ENCODE measurements around the gene SNN. TPM values are rescaled to one million over a fixed set of nuclear protein-coding genes. Genes with fewer than 3 reads are reported as not detected.

The SNN gene
- total and polyA plus RNA-seq, 2 experiments from 2014 or later: 16.7 to 18.8 TPM

- no peak for DNase-seq (ENCODE audit: low spot score)
- Histone ChIP-seq H3K4me3 (no peak overlapping the region), H3K36me3 (replicated peaks; ENCODE audit: insufficient read depth, low read depth) (no peaks in the 10 kb centered on the region), H4K20me1 (ENCODE audit: insufficient read depth, poor library complexity, severe bottlenecking) (no peaks in the 10 kb centered on the region), H2AFZ (no peak overlapping the region), H3K79me2 (no peaks in the 10 kb centered on the region), H3K9me3 (ENCODE audit: low read depth) (no peaks in the 10 kb centered on the region), H3K27ac (no peak overlapping the region), H3K4me2 (no peak overlapping the region), H3K9me2 (replicated peaks; ENCODE audit: insufficient read depth) (no peaks in the 10 kb centered on the region), H3K4me1 (ENCODE audit: insufficient read depth) (peaks cover 17% of the 10 kb centered on the region), H3K27me3 (no peaks in the 10 kb centered on the region)
- WGBS (ENCODE audit: low lambda C conversion rate, missing lambda C conversion rate): 87% methylated on average over 4 of the region's 4 CpGs
- TF ChIP-seq CTCF (IDR thresholded peaks at IDR 0.05; ENCODE audit: poor library complexity): no peak
- TF ChIP-seq EZH2phosphoT487 (IDR thresholded peaks at IDR 0.05; ENCODE audit: low read depth, severe bottlenecking, unreplicated experiment): no peak
- no peak for TF ChIP-seq EZH2 (IDR thresholded peaks at IDR 0.05; ENCODE audit: borderline replicate concordance)
These were observed 30.1 kb upstream of the SNN start for GRCh38 chr16:11638140-11638539.

GRCh38 chr16:11639008-11639562, 29.2 kb upstream of the SNN start:
- H3K79me2 ChIP-seq: no peaks in the 10 kb centered on the region
- H3K27ac ChIP-seq: no peak overlapping the region
- no peaks in the 10 kb centered on the region for H3K9me2 ChIP-seq (replicated peaks; ENCODE audit: insufficient read depth)
- H3K4me1 ChIP-seq (ENCODE audit: insufficient read depth): peaks cover 14% of the 10 kb centered on the region
- 37% methylated on average over 4 of the region's 4 CpGs for WGBS (ENCODE audit: low lambda C conversion rate, missing lambda C conversion rate)
- H3K4me3 ChIP-seq: no peak overlapping the region
- H2AFZ ChIP-seq: no peak overlapping the region
- H3K9me3 ChIP-seq (ENCODE audit: low read depth): no peaks in the 10 kb centered on the region
- H3K27me3 ChIP-seq: no peaks in the 10 kb centered on the region
- H4K20me1 ChIP-seq (ENCODE audit: insufficient read depth, poor library complexity, severe bottlenecking): no peaks in the 10 kb centered on the region
- no peak overlapping the region for H3K4me2 ChIP-seq
- H3K36me3 ChIP-seq (replicated peaks; ENCODE audit: insufficient read depth, low read depth): no peaks in the 10 kb centered on the region
- TF ChIP-seq EZH2phosphoT487 (IDR thresholded peaks at IDR 0.05; ENCODE audit: low read depth, severe bottlenecking, unreplicated experiment) (no peak), EZH2 (IDR thresholded peaks at IDR 0.05; ENCODE audit: borderline replicate concordance) (no peak), CTCF (IDR thresholded peaks at IDR 0.05; ENCODE audit: poor library complexity) (no peak)
- DNase-seq (ENCODE audit: low spot score): no peak

GRCh38 chr16:11639925-11640899, 28.0 kb upstream of the SNN start:
- peak; percentile 77 for DNase-seq (ENCODE audit: low spot score)
- Histone ChIP-seq H3K4me2 (peak overlapping the region; percentile 0), H3K27me3 (no peaks in the 10 kb centered on the region), H3K9me3 (ENCODE audit: low read depth) (no peaks in the 10 kb centered on the region), H2AFZ (no peak overlapping the region), H3K27ac (peak overlapping the region; percentile 79), H3K9me2 (replicated peaks; ENCODE audit: insufficient read depth) (no peaks in the 10 kb centered on the region), H4K20me1 (ENCODE audit: insufficient read depth, poor library complexity, severe bottlenecking) (no peaks in the 10 kb centered on the region), H3K4me1 (ENCODE audit: insufficient read depth) (peaks cover 13% of the 10 kb centered on the region), H3K79me2 (no peaks in the 10 kb centered on the region), H3K36me3 (replicated peaks; ENCODE audit: insufficient read depth, low read depth) (no peaks in the 10 kb centered on the region), H3K4me3 (no peak overlapping the region)
- 55% methylated on average over 25 of the region's 25 CpGs for WGBS (ENCODE audit: low lambda C conversion rate, missing lambda C conversion rate)
- TF ChIP-seq EZH2phosphoT487 (IDR thresholded peaks at IDR 0.05; ENCODE audit: low read depth, severe bottlenecking, unreplicated experiment): no peak
- no peak for TF ChIP-seq CTCF (IDR thresholded peaks at IDR 0.05; ENCODE audit: poor library complexity)
- no peak for TF ChIP-seq EZH2 (IDR thresholded peaks at IDR 0.05; ENCODE audit: borderline replicate concordance)
